GM18907 (cell line): ENCODE results near the gene PRDM16.

Experiments
- ATAC-seq: cut with Tn5 transposase; IDR thresholded peaks from one replicate; pipeline ENCODE4 v1.9.1; 2021; ENCODE audit warnings: mild to moderate bottlenecking, moderate library complexity; ENCODE audit not compliant: unreplicated experiment

The PRDM16 gene

DNA sequence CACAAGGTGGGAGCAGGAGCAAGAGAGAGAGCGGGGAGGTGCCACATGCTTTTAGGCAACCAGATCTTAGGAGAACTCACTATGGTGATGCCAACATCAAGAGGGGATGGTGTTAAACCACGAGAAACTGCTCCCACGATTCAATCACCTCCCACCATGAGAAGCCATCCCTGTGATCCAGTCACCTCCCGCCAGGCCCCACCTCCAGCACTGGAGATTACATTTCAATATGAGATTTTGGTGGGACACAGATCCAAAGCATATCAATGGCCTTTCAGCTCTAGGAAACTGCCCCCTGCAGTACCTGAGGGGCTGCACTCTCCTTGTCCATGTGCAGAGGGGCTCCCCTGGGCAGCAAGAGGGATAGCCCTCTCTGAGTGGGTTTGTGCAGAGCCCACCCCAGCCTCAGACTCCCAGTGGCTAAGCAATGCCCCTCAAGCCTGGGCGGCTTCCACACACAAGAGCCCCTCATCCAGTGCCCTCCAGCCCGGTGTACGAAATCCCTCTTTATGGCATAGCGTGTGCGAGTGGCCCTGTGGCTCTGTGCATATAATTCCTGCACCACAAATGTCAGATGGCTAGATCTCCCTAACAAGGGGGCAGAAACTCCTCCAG, 15.5 kb upstream of the PRDM16 start:
- ATAC-seq: no peak

DNA sequence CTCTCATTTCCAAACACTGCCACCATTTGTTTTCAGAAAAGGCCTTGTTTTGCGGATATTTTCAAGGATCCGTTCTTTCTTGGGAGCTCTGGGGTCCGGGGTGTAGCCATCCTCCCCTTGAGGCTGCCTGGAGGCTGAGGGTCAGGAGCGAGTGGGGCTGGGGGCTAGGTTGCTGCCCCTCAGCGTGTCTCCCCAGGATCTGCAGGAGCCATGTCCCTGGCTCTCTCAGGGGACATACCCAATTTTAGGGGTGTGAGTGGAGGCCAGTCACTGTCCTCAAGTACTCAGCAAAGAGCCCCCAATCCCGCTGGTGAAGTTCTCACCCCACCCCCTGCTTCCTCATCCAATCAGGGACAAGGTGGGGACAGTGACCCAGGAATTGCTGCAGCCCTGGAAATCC, 15.0 kb upstream of the PRDM16 start:
- no peak for ATAC-seq

DNA sequence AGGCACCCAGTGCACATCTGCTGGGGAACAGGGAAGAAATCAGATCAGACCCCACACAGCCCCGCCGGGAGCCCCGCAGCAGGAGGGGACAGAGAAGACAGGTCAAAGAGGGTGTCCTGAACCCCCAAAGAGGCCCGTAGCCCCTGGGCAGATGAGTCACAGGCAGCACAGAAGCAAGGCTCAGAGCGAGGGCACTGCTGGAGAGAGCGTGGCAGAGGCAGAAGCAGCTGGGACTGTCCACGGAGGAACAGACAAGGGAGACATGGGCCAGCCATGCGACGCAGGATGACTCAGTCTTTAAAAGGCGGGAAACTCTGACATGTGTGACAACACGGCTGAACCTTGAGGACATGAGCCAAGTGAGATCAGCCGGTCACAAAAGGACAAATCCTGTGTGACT, 14.5 kb upstream of the PRDM16 start:
- no peak for ATAC-seq

DNA sequence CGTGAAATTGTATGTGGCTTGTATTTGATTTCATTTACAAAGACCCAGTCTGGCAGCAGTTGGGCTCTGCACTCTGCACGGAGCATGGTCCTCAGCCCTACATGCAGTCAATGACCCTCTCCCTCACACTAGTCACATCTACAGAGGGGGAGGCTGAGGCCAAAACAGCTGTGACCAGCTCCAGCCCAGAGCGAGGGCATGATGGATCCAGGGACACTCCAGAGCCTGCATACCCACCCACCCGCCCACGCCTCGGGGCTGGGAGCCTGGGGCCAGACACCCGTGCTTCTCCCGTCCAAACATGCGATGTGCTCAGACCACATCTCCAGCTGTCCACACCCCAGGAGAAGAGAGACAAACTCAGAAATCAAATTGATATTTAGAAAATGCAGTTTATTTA, 14.0 kb upstream of the PRDM16 start:
- ATAC-seq: no peak

DNA sequence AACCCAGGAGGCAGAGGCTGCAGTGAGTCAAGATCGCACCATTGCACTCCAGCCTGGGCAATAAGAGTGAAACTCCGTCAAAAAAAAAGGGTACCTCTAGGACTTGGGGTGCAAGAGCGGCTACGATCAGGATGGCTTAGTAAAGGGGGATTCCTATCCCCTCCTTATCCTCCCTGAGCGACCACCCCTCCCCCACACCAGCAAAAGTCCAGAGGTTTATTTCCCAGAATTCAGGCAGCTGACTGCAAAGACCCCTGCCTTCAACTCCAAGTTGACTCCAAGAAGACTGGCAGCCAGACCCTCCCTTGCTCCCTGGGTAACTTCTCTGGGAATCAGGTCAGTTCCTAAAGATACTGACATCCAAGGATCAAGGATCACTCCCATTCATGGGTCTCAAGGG, 12.4 kb upstream of the PRDM16 start:
- ATAC-seq: no peak

DNA sequence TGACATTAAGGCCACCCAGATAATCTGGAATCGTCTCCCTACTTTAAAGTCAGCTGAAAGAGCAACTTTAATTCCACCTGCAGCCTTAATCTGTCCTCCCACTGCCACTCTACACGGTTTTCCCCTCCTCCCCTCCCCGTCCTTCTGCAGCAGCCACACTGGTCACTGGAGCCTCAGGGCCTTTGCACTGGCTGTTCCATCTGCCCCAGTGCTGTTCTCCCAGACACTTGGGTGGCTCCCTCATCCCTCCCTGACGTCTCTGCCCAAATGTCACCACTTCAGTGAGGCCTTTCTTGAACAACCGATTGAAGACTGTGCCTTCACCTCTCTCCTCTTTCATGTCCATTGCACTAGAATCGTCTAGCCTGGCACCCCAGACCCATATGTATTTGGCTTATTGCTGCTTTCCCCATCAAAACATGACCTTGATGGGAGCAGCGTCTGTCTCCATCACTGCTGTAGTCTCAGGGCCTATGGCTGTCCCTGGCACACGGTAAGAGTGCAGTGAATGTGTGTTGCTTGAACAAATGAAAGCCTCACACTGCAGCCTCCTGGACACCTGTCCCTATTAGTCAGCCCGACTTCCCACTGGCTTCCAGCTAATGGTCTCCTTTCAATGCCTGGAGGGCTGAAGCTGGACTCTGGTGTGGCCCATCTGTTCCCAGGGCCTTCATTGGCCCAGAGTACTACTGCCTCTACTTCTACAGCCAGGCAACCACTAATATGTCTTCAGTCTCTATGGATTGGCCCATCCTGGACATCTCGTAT, 10.6 kb upstream of the PRDM16 start:
- ATAC-seq: no peak

DNA sequence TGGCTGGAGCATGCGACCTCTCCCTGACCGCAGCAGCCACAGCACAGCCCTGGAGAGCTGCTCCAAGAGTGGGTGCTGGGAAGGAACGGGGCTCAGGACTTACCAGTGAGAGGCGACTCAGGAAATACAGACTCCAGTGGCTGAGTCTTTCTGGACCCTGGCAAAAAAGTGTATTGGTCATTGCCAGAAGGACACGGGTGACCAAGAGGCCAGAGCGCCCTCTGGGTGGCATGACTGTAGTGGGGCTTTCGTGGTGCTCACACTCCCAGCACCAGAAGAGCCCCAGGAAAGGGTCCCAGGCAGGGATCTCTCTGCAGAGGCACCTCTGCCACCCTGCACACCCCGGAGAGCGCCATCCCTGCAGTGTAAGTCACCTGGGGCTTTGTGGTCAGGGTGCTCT, 8.9 kb upstream of the PRDM16 start:
- ATAC-seq: no peak

DNA sequence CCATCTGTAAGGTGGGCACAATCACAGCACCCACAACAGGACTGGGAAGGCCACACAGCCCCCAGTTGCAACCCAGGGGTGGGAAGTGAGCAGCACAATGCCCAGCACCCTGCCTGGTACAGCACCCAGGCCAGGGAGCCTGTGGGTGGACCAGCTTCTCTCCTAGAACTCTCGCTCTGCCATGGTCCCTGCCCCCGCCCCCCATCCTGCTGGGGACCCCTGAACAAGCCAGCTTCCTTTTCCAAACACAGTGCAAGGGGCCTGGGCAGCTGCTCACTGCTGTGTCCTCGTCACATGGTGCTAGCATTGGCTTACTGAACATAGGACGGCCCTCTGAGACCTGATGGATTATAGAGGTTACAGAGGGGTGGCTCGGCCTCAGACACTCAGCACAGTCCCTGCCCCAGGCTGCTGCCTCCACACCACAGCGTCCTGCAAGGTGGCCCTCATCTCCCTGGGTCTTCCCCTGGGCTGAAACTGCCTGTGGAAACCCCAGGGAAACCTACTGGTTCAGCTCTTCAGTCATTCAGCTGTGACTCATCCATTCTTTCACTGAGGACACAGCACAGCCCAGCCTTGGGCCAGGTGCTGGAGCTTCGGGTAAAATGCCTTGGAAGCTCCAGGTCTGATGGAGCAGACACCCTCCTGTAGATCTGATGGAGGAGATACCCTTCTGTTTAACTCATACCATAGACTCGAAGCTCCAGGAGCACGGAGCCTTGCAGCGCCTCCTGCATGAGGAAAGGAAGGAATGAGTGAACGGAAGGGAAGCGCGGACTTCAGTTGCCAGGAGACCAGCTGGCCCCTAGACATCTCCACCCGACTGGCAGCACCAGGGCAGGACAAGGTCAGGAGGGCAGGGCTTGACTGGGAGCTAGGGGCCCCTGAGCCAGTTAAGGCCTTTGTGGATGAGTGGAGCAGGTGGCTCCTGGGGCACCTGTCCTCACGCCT, 8.1 kb upstream of the PRDM16 start:
- ATAC-seq: no peak

DNA sequence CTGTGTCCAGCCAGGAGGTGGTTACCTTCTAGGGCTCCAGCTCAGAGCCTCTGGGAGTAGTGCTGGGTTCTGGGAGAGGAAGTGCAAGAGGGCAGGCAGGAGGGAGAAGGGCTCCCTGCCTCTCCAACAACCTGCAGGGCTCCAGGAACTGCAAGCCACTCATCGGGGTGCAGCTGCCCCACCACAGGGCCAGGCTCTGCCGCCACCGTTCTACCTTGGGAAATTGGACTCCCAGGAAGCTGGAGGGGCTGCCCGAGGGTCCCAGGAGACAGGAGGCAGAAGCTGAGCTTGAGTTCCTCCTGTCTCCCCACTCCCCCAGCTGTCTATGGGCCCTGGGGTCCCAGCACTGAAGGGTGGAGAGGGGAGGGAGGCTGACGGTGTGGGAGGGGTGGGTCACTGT, 7.4 kb upstream of the PRDM16 start:
- no peak for ATAC-seq

DNA sequence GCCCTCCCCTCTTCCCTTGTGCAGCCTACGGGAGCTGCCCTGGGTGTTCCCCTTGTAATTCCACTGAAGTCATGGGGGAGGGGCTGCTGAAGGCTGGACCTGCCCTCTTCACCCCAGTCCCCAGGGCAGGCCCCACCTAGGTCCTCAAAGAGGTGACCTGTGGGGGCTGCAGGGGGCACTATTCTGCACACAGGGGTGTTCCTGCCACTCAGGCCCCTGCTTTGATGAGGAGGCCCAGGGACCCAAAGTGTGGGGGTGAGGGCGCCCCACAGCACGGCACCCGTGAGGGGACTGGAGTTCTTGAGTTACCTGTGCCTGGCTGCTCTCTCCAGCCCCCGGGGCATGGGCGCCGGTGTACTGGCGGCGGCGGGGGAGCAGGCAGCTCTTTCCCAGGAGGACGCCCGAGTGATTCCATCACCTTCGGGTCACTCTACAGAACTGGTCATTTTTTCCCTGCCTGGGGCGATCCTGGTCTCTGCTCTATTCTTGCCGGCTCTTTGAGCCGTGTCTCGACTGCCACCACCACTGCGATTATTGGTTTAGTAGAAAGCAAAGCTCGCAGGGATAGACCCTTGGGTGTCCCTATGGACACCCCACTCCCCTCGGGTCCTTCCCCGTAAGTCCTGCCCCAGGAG, 6.9 kb upstream of the PRDM16 start:
- no peak for ATAC-seq

DNA sequence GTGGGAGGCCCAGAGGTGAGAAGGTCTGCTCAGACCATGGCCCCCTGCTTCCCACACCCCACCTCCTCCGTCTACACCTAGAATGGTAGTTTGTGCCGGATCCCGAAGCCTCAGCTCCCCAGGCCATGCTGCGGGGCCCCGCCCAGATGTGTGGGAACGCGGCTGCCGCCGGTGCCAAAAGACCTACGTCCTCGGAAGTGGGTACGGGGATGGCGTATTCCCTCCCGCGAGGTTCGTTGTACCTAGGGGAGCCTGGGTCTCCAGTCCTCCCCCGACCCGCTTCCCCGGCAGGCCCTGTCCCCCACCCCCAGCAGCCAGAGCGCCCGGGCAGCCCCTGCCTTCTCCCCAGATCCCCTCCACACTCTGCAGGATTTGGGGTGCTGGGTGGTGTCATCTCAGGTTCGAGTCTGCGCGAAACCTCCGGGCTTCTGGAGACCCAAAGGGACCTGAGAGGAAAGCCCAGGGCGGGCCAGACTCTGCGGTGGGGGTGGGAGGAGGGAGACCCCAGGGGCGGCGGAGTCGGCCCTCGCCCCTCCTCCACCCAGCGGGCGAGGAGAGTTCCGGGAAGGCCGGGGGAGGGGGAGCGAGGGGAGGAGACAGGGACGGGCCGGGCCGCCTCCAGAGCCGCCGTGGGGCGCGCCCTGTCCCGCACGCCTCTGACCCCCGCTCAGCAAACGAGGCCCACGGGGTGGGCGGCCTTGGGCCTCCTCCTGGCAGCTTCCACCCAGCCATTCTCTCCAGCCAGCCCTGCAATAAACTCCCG, 6.2 kb upstream of the PRDM16 start:
- ATAC-seq: no peak

DNA sequence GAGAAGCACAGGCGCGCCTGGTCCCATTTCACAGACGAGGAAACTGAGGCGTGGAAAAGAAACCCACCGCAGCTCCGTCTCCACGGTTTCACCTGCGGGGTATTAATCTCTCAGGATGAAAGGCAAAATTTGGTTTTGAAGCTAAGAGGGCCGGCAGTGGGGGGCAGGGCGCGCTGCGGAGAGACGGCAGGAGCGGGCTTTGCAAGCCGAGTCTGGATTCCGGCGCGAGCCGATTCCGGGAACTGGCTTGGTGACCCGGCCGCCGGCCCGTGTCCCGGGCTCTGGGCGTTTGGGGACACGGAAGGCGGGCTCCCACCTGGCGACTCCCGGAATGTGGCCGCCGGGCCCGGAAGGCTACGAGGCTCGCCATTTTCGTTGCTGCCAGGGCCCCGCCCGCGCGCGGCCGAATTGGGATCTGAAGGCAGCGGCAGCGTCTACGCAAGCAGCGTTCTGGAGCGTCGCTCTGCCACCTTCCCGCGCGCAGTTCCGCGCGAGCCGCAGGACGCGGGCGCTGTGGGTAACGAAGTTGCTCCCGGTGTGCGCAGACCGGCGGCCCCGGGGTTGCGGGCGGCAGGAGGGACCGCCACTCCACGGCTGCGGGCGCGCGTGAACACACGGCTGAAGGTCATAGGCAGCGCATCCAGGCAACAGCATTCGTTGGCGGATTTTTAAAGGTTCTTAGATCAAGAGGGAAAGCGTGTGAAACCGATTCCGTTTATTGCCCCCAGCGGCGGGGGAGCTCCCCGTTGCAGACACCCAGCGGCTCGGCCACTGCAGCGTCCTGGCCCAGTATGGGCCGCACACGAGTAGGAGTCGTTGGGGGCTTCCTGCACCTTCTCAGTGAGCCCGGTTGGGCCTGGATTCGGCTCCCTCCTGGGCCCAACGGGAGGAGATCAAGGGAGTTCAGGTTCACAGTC, 5.4 kb upstream of the PRDM16 start:
- ATAC-seq: no peak

DNA sequence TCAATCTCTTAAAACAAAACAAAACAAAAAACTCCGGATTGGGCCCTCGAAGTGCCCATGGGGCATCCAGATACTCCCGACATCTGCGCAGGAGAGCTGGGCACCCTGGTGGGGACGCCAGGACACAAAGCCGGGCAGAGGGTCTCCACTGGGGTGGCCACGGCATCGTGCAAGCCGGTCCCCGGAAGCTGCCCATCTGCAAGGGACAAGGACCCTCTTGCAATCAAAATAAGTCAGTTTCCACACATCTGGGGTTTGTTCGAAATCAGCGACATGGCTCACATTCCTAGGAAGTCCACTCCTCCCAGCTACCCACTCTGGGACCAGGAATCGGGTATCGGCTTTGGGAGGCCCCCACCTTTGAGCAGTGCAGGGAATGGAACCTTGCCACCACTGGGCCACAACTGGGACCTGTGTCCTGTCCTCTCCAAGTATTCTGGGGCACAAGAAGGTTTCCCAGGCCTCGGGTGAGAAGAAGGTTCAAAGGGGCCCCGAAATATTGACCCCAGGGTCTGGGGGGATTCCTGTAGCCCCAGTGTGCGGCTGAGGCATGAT, 4.6 kb upstream of the PRDM16 start:
- ATAC-seq: no peak

DNA sequence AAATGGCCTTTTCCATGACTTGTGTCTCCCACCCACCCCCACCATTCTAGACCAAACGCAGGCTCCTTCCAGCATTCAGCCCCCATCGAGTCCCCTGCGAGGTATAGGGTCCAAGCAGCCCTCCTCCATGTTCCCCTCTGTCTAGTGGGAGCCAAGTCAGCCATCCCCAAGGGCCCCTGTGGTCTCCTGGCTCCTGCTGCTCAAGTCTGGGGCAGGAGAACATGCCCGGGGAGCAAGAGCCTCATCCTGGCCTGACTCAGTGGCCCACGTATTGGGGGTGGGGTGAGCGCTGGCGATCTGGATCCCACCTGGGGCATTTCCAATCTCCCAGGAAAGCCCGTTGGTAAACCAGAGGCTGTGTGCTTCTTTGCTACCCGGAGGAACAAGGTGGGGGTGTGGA, 4.1 kb upstream of the PRDM16 start:
- ATAC-seq: no peak

DNA sequence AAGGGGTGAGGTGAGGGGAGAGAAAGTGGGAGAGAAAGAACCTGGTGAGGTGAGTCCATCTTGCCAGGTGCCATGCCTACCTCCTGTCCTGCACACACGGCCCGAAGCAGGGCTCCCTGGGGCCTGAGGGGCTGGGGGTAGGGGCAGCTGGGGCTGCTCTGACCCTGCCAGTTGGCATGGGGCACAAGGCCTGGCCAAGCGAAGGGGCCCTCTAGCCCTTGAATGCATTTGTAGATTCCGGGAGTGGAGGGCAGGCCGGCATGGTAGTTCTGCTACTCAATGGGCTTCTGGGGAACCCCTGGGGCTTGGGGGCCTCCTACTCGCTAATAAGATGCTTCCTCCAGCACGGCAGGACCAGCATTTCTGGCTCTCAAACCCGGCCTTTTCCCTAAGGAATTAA, 3.6 kb upstream of the PRDM16 start:
- ATAC-seq: no peak

DNA sequence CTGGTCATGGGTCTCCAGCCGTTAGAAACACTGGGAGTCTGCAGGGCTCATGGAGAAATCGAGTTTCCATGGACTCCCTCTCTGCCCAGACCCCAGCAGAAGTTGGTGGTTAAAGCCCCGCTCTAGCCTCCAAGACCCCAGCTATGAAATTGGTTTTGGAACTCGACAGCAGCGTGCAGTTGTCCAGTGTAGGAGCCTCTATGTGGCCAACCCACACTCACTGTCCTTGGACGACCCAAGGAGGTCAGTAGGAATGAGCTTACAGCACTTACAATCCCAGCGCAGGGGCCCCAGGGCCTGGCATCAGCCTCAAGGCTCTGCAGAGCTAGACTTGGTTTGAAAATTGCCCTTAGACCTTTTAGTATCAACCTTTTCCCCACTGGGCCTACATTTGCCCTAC, 3.2 kb upstream of the PRDM16 start:
- ATAC-seq: no peak

DNA sequence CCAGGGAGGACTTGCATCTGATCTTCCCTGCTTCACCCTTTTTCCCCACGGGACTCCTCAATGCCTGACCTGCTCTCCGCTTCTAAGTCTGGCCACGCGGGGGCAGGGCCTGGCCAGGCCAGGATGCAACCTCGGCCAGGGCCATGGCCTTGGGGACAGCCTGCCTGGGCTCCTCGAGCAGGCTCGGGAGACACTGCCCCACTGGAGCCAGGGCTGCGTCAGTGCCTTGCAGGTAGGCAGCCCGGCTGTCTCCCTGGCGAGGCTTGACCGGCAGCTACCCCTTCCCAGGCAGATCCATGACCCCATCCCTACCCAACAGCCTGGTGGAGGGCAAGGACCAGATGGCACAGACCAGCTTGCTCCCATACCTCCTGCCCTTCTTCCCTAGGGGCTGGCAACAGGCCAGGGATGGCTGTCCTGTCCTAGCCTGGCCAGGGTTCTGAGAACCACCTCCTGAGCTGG, 2.7 kb upstream of the PRDM16 start:
- ATAC-seq: no peak

DNA sequence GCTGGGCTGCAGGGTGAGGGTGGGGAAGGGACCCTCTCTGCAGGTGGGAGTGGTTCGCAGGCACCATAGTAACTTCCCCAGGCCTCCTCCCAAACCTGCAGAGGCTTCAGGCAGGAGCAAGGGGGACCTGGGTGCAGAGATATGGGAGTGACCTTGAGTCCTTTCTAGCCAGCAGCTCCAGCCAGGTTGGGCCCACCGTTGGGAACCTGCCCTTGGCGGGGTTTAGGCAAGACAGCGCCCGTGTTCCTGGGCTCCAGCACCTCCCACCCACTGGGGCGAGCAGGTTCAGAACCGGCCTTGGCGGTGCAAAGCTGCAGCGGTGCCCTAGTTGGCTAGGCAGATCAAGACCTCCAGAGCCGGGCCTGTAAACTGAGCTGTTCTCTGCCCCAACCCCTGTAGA, 2.2 kb upstream of the PRDM16 start:
- ATAC-seq: no peak

DNA sequence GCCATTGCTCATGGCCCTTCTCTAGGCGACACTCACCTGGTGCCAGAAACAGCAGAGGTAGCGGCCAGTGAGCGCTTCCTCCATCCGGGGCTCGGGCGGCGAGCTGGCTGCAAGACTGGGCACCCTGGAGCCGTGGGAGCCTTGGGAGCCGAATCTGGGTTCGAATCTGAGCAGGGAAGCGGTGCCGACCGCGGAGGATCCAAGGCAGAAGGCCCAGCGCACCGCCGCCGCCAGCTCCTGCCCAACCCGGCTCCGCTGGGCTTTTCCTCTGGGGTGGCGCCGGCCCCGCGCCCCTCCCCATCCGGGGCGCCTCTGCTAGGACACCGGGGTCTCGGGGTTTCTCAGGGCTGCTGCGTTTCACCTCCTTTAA, 1.7 kb upstream of the PRDM16 start:
- no peak for ATAC-seq
